Ovary (tissue), 9 donors: ENCODE data around the gene TIMM17B. TPM values are rescaled to one million over a fixed set of nuclear protein-coding genes. Genes with fewer than 3 reads are reported as not detected.
"Not testable (repeated sequence)": the region's sequence is repeated elsewhere in the genome, so short reads cannot be mapped to it uniquely, and the experiment has no call there.

Experiments
- DNase-seq, 5 donors: peaks; one replicate each; pipeline ENCODE4 v3.0.0-alpha.2; 2019 to 2020
- H3K27ac ChIP-seq, 2 donors: fragments of 200-600 bp; one replicate each; pipeline versions ENCODE4 v1.5.1 to v1.8.0; 2019 to 2022
- H3K27me3 ChIP-seq: fragments of 200-600 bp; one replicate; pipeline ENCODE4 v1.8.0; 2022
- H3K36me3 ChIP-seq: fragments of 200-600 bp; sonication (generic); one replicate; pipeline ENCODE4 v1.5.1; 2019
- H3K4me1 ChIP-seq: one replicate; pipeline ENCODE4 v1.8.1; 2013; ENCODE audit warnings: mild to moderate bottlenecking, moderate library complexity; ENCODE audit not compliant: insufficient read depth
- H3K4me3 ChIP-seq: fragments of 200-600 bp; sonication (generic); one replicate; pipeline ENCODE4 v1.5.1; 2017
- H3K9me3 ChIP-seq, 2 donors: fragments of 200-600 bp in 1 of 2; sonication (generic) in 1 of 2; one replicate each; pipeline versions ENCODE4 v1.5.1 to v1.8.1; 2013 to 2019; ENCODE audit warnings: mild to moderate bottlenecking in 1 of 2, moderate library complexity in 1 of 2
- CTCF ChIP-seq, 3 donors: fragments of 450-650 bp in 2 of 3; fragments of 200-600 bp in 1 of 3; IDR thresholded peaks; one replicate each; pipeline versions ENCODE4 v1.5.1 to v1.8.0; 2016 to 2022; ENCODE audit warnings: antibody characterized with exemption in 3 of 3, mild to moderate bottlenecking in 1 of 3
- EP300 ChIP-seq: sonication (generic); formaldehyde crosslinking; IDR thresholded peaks from one replicate; pipeline ENCODE4 v1.6.1; 2017; ENCODE audit warnings: antibody characterized with exemption
- POLR2A ChIP-seq: fragments of 450-650 bp; IDR thresholded peaks from one replicate; pipeline ENCODE4 v1.6.1; 2017; ENCODE audit warnings: antibody characterized with exemption, mild to moderate bottlenecking, moderate library complexity
- WGBS, 3 donors: extraction: QIAGEN DNeasy Blood & Tissue Kit in 1 of 3; methylation state at CpG; one replicate each; pipeline versions ENCODE4 v1.1.5 to v1.1.7; 2013 to 2017; 5-methylcytosine and 5-hydroxymethylcytosine counted together
- intact Hi-C, 4 donors: fragments of 100-400 bp; cut with DNase I; formaldehyde crosslinking; loops; one replicate each; pipeline versions ENCODE4 v1.11.0 to v1.15.1; 2022 to 2023
- polyA plus RNA-seq, 2 donors: library from polyadenylated mRNA; stranded (reverse); fragments of 200-250 nt in 1 of 2; fragments of 350-450 nt in 1 of 2; fragmentation: Illumina TruSeq in 1 of 2; extraction: RNeasy Lipid Tissue Mini Kit (QIAGEN cat#74804) in 1 of 2; gene quantifications; one replicate each; pipeline ENCODE4 v1.2.3, GENCODE V29; 2013 to 2014
- total RNA-seq, 7 donors: library from RNA; depleted of rRNA in 2 of 7; stranded (reverse); fragments of >200 nt in 2 of 7; fragmentation: NEBNext Ultra II Directional in 3 of 7; extraction: Animal tissue kit (Norgen Biotek cat#: 25700) in 3 of 7; gene quantifications; one replicate each; pipeline versions ENCODE4 v1.1.0 to v1.2.4, GENCODE V29; 2016 to 2023
- donor health status: DM: no; HTN: no; CAD: no; lungs with moderate emphysema.
- donor health status: DM: no; HTN: no; CAD: no.
- donor health status: Bipolar disorder and iron deficiency.
- donor health status: DM: yes; HTN: yes; CAD: no.
- donor health status: DM: no; HTN: no; CAD: no.
- donor health status: DM: yes; HTN: yes; CAD: no.

Gene TIMM17B
- total and polyA plus RNA-seq, 9 donors, result 7.2 to 43.9 (median 32.8) TPM

GRCh38 chrX:48892896-48893295, 4.7 kb downstream of the TIMM17B start:
- Histone ChIP-seq H3K36me3 (no peaks in the 10 kb centered on the region), H3K27ac (no peak overlapping the region), H3K4me3 (no peak overlapping the region), H3K4me1 (peaks cover 3% of the 10 kb centered on the region), H3K9me3 (no peaks in the 10 kb centered on the region), H3K27me3 (no peaks in the 10 kb centered on the region)
- intact Hi-C loops, result no loop called here
- TF ChIP-seq CTCF (IDR thresholded peaks at IDR 0.05), result no peak
- no peak for TF ChIP-seq EP300
- no peak for TF ChIP-seq POLR2A
- 56 to 78% (median 73%) methylated on average over 4 of the region's 4 CpGs for WGBS, 3 donors
- DNase-seq, result peak in 1 of 5 donors; percentile 25

GRCh38 chrX:48891402-48892288, 5.9 kb downstream of the TIMM17B start:
- WGBS, 3 donors, result 29 to 45% (median 43%) methylated on average over 57 to 68 of the region's 68 CpGs
- H3K4me1 ChIP-seq, result peaks cover 3% of the 10 kb centered on the region
- no peaks in the 10 kb centered on the region for H3K36me3 ChIP-seq
- no peaks in the 10 kb centered on the region for H3K9me3 ChIP-seq
- TF ChIP-seq CTCF (IDR thresholded peaks at IDR 0.05) (peak; percentile 19 to 52 (median 42)), POLR2A (peak; percentile 62), EP300 (no peak)
- peak overlapping the region; percentile 73 for H3K4me3 ChIP-seq
- DNase-seq, result peak; percentile 83 to 90 (median 86)
- peak overlapping the region; percentile 41 to 87 for H3K27ac ChIP-seq
- intact Hi-C loops, result no loop called here
- H3K27me3 ChIP-seq, result no peaks in the 10 kb centered on the region

GRCh38 chrX:48890934-48891401, 6.6 kb downstream of the TIMM17B start:
- H3K27me3 ChIP-seq, result no peaks in the 10 kb centered on the region
- H3K36me3 ChIP-seq, result no peaks in the 10 kb centered on the region
- TF ChIP-seq EP300, result no peak
- TF ChIP-seq CTCF (IDR thresholded peaks at IDR 0.05), result no peak
- no peak for TF ChIP-seq POLR2A
- H3K4me1 ChIP-seq, result no peaks in the 10 kb centered on the region
- peak overlapping the region; percentile 73 for H3K4me3 ChIP-seq
- intact Hi-C loops, result no loop called here
- peak overlapping the region; percentile 41 to 87 for H3K27ac ChIP-seq
- 29 to 33% (median 32%) methylated on average over 35 of the region's 35 CpGs for WGBS, 3 donors
- no peaks in the 10 kb centered on the region for H3K9me3 ChIP-seq
- peak in 1 of 5 donors; percentile 34 for DNase-seq

- 41 to 46% (median 44%) methylated on average over 15 of the region's 15 CpGs for WGBS, 3 donors
- peak in 2 of 5 donors; percentile 35 to 36 for DNase-seq
- Histone ChIP-seq H3K4me1 (no peaks in the 10 kb centered on the region), H3K36me3 (no peaks in the 10 kb centered on the region), H3K27me3 (no peaks in the 10 kb centered on the region), H3K4me3 (peak overlapping the region; percentile 73), H3K27ac (peak overlapping the region in 1 of 2 donors; percentile 87), H3K9me3 (no peaks in the 10 kb centered on the region)
- TF ChIP-seq POLR2A (no peak), EP300 (no peak), CTCF (IDR thresholded peaks at IDR 0.05) (no peak)
- intact Hi-C loops, result no loop called here
Observed at GRCh38 chrX:48890296-48890925, 7.2 kb downstream of the TIMM17B start.

GRCh38 chrX:48886586-48886985, 11.0 kb downstream of the TIMM17B start:
- intact Hi-C loops, H3K4me1 ChIP-seq: not testable (repeated sequence)

More at GRCh38 chrX:48886586-48886985, 11.0 kb downstream of the TIMM17B start:
- H3K27me3 ChIP-seq, H3K36me3 ChIP-seq, H3K4me3 ChIP-seq, H3K9me3 ChIP-seq, H3K27ac ChIP-seq: not testable (repeated sequence)
- WGBS, 3 donors, result 66 to 81% (median 80%) methylated on average over 5 of the region's 5 CpGs
- peak in 1 of 5 donors; percentile 2 for DNase-seq
